GM12878 (cell line): ENCODE data around the gene KRT86. TPM values are rescaled to one million over a fixed set of nuclear protein-coding genes. Genes with fewer than 3 reads are reported as not detected.

ENCODE experiments used
- ATAC-seq: fragments of 200-7000 bp; cut with Tn5 transposase; 3 replicates; pipeline ENCODE4 v1.9.1; 2020; ENCODE audit warnings: mild to moderate bottlenecking, moderate library complexity
- BruUV-seq: library from RNA; stranded (reverse); fragments of 400-500 nt; replicated peaks from 2 replicates; lab custom pipeline; 2021; lab: Mats Ljungman, UMichigan
- CTCF ChIA-PET: fragments of 300-600 bp; sonication (Branson Sonifier 250); formaldehyde crosslinking; extraction: SDS; loops from one replicate; lab custom pipeline; 2021; ENCODE audit warnings: inconsistent platforms; lab: Yijun Ruan, JAX
- POLR2A ChIA-PET: fragments of 350-600 bp; formaldehyde crosslinking; extraction: SDS; loops from one replicate; lab custom pipeline; 2021; ENCODE audit warnings: inconsistent platforms; lab: Charles Lee
- RAD21 ChIA-PET: fragments of 300-600 bp; sonication (Branson Sonifier 250); formaldehyde crosslinking; loops from one replicate; lab custom pipeline; 2023; ENCODE audit warnings: antibody characterized with exemption; ENCODE audit not compliant: unreplicated experiment; lab: Charles Lee
- SMC1A ChIA-PET: fragments of 300-600 bp; sonication (Branson Sonifier 250); formaldehyde crosslinking; loops from one replicate; lab custom pipeline; 2023; ENCODE audit not compliant: unreplicated experiment, uncharacterized antibody; lab: Charles Lee
- DNase-seq: peaks from one replicate; pipeline ENCODE4 v3.0.0-alpha.2; 2011; ENCODE audit warnings: low read depth, low spot score
- FAIRE-seq: peaks from 3 replicates; lab custom pipeline; 2011; peaks lifted over from hg19 to GRCh38; lab: Jason Lieb, UNC
- H2AFZ ChIP-seq: 2 replicates; pipeline ENCODE4 v1.6.0; 2011; ENCODE audit warnings: low read depth, low read length, control low read depth; ENCODE audit not compliant: control insufficient read depth
- H3K27ac ChIP-seq: 2 replicates; pipeline ENCODE4 v1.5.1; 2011; ENCODE audit warnings: control low read depth; ENCODE audit not compliant: control insufficient read depth, insufficient read depth
- H3K27me3 ChIP-seq, 2 experiments: replicated peaks in 1 of 2; 2 replicates each; pipeline versions ENCODE4 v1.6.0 to v1.6.1; 2011; ENCODE audit warnings: low read length in 1 of 2; ENCODE audit not compliant: control insufficient read depth in 2 of 2, insufficient read depth in 2 of 2
- H3K36me3 ChIP-seq, 2 experiments: 2 replicates each; pipeline ENCODE4 v1.5.1; 2011; ENCODE audit warnings: low read length in 1 of 2; ENCODE audit not compliant: control insufficient read depth in 2 of 2, insufficient read depth in 2 of 2
- H3K4me1 ChIP-seq: 2 replicates; pipeline ENCODE4 v1.6.1; 2011; ENCODE audit warnings: mild to moderate bottlenecking, low read length, moderate library complexity, mixed read lengths; ENCODE audit not compliant: control insufficient read depth, insufficient read depth
- H3K4me2 ChIP-seq: 2 replicates; pipeline ENCODE4 v1.6.0; 2011; ENCODE audit warnings: control low read depth; ENCODE audit not compliant: control insufficient read depth, insufficient read depth
- H3K4me3 ChIP-seq: fragments of 200-600 bp; sonication (generic); 2 replicates; pipeline ENCODE4 v1.5.1; 2016
- H3K79me2 ChIP-seq: 2 replicates; pipeline ENCODE4 v1.6.0; 2011; ENCODE audit warnings: low read length; ENCODE audit not compliant: control insufficient read depth, insufficient read depth
- H3K9ac ChIP-seq: 2 replicates; pipeline ENCODE4 v1.8.0; 2011; ENCODE audit warnings: low read length, control low read depth, mixed read lengths; ENCODE audit not compliant: control insufficient read depth, insufficient read depth
- H3K9me3 ChIP-seq: replicated peaks from 3 replicates; pipeline ENCODE4 v1.5.1; 2011; ENCODE audit warnings: mild to moderate bottlenecking, low read length; ENCODE audit not compliant: control insufficient read depth, insufficient read depth
- H4K20me1 ChIP-seq: 2 replicates; pipeline ENCODE4 v1.6.0; 2011; ENCODE audit not compliant: control insufficient read depth, insufficient read depth
- CBFB ChIP-seq: IDR thresholded peaks from 2 replicates; pipeline ENCODE4 v1.6.1; 2016; ENCODE audit warnings: antibody characterized with exemption, low read depth
- HDAC2 ChIP-seq: fragments of 200-600 bp; sonication (generic); IDR thresholded peaks from 2 replicates; pipeline ENCODE4 v1.6.1; 2017
- HDAC6 ChIP-seq: fragments of 200-600 bp; sonication (generic); IDR thresholded peaks from one replicate; pipeline ENCODE4 v1.8.0; 2017; ENCODE audit warnings: antibody characterized with exemption; ENCODE audit not compliant: unreplicated experiment
- JUNB ChIP-seq: IDR thresholded peaks from 2 replicates; pipeline ENCODE4 v1.6.1; 2016; ENCODE audit warnings: antibody characterized with exemption, mild to moderate bottlenecking
- POLR2AphosphoS2 ChIP-seq: IDR thresholded peaks from 2 replicates; pipeline ENCODE4 v1.6.1; 2011; ENCODE audit warnings: low read depth, mild to moderate bottlenecking, low read length, improper control_type of control experiment, moderate library complexity
- RUNX3 ChIP-seq: IDR thresholded peaks from 2 replicates; pipeline ENCODE4 v1.6.1; 2012; ENCODE audit warnings: low read length, inconsistent platforms
- SUPT20H ChIP-seq: IDR thresholded peaks from 2 replicates; pipeline ENCODE4 v1.6.1; 2011; ENCODE audit warnings: low read depth, mild to moderate bottlenecking, low read length, moderate library complexity, borderline replicate concordance; ENCODE audit not compliant: control insufficient read depth
- SUZ12 ChIP-seq: fragments of 200-600 bp; sonication (generic); IDR thresholded peaks from one replicate; pipeline ENCODE4 v1.6.1; 2018; ENCODE audit warnings: antibody characterized with exemption, mild to moderate bottlenecking; ENCODE audit not compliant: unreplicated experiment
- TARDBP ChIP-seq: IDR thresholded peaks from 2 replicates; pipeline ENCODE4 v1.6.1; 2016; ENCODE audit warnings: borderline replicate concordance
- WGBS: methylation state at CpG from one replicate; pipeline ENCODE4 v1.1.6; 2016; ENCODE audit warnings: low lambda C conversion rate; ENCODE audit not compliant: insufficient replicate concordance, insufficient coverage; ENCODE audit errors: missing lambda C conversion rate; 5-methylcytosine and 5-hydroxymethylcytosine counted together
- in situ Hi-C: fragments of 300-500 bp; cut with MboI; formaldehyde crosslinking; loops from 9 replicates; pipeline ENCODE4 v1.14.3; 2018; ENCODE audit warnings: mixed read lengths
- intact Hi-C: fragments of 100-400 bp; cut with micrococcal nuclease; formaldehyde crosslinking; loops from one replicate; pipeline ENCODE4 v1.14.2; 2022; ENCODE audit not compliant: unreplicated experiment
- polyA plus RNA-seq, 11 experiments: library from polyadenylated mRNA; depleted of rRNA in 4 of 11; unstranded in 6 of 11; stranded (reverse) in 5 of 11; fragments of >200 nt; fragmentation: Nextera tagmentation in 4 of 11; fragmentation: Illumina TruSeq in 1 of 11; extraction: Ambion mirVana in 4 of 11; extraction: Trizol in 1 of 11; gene quantifications; 1 replicate in 1 of 11; 2 replicates in 10 of 11; pipeline versions ENCODE4 v1.2.1 to v1.2.3, GENCODE V29; 2011 to 2016; ENCODE audit warnings: inconsistent platforms in 2 of 11, missing spikeins in 2 of 11, low read depth in 1 of 11
- total RNA-seq, 4 experiments: library from RNA; depleted of rRNA in 3 of 4; stranded (reverse); fragments of >200 nt in 3 of 4; fragmentation: Illumina TruSeq in 1 of 4; extraction: Trizol in 1 of 4; gene quantifications; 2 replicates each; pipeline versions ENCODE4 v1.2.1 to v1.2.3, GENCODE V29; 2013 to 2021
- TF ChIP-seq, protein P1 (sequence below): fragments of 450-650 bp; formaldehyde crosslinking; IDR thresholded peaks from 2 replicates; pipeline ENCODE4 v1.4.0; 2022; ENCODE audit warnings: mild to moderate bottlenecking, moderate library complexity
- TF ChIP-seq, protein P2 (sequence below): fragments of 450-650 bp; IDR thresholded peaks from 2 replicates; pipeline ENCODE4 v1.6.1; 2016; ENCODE audit warnings: mild to moderate bottlenecking, moderate library complexity, borderline replicate concordance
- TF ChIP-seq, protein P3 (sequence below): IDR thresholded peaks from 2 replicates; pipeline ENCODE4 v1.6.1; 2011; ENCODE audit warnings: borderline replicate concordance, low read depth, mild to moderate bottlenecking, moderate library complexity, low read length; ENCODE audit not compliant: insufficient read depth, poor library complexity, severe bottlenecking
- TF ChIP-seq, protein P4 (sequence below): IDR thresholded peaks from 2 replicates; pipeline ENCODE4 v1.6.1; 2011; ENCODE audit warnings: low read depth, low read length, improper control_type of control experiment, borderline replicate concordance

The KRT86 gene
- total and polyA plus RNA-seq, 10 of the 15 experiments (the other 5 are each of a cell fraction or from before 2014, with no cell fraction given), result 0.11 to 0.54 (median 0.18) TPM; not detected in 4

DNA sequence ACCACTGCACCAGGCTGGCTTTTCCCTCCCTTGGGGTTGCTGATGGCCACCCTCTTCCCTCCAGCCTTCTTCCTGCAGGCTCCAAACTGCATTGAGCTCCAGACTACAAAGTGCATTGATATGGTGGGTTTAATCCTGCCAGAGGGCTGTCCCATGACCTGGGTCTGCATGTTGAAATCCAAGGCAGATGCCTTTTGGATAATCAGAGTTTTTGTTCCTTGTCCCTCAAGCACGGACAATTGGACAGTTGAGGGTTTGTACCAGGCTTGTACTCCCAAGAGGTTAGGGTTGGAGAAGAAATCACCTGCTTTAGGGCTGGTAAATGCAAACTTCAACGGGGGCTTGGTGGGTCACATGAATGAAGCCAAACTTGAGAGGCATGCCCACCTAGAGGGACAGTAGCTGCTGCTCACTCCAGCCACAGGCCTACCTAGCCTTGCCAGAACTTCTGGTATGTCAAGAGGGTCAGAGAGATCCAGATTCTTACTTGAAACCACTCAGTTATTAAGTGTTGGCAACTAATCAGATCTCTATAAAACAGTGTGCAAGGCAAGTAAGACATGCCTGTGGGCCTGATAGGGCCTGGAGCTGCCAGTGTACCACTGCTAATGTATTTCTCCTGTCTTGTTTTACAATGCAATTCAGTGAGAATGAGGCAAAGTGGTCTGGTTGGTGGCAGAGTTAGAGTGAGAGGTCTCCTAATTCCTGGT lies 68.5 kb downstream of the KRT86 start:
- intact Hi-C loops (no loop called here), in situ Hi-C loops (no loop called here)
- H3K9ac ChIP-seq, result no peak overlapping the region
- H3K4me3 ChIP-seq, result no peak overlapping the region
- no peaks in the 10 kb centered on the region for H3K79me2 ChIP-seq
- H2AFZ ChIP-seq, result no peak overlapping the region
- H3K9me3 ChIP-seq, result no peaks in the 10 kb centered on the region; the same call in 2 of the 3 replicates
- H3K36me3 ChIP-seq, result no peaks in the 10 kb centered on the region
- ChIA-PET CTCF (no interaction called here), SMC1A (no interaction called here), RAD21 (no interaction called here), POLR2A (no interaction called here)
- ATAC-seq (no peak), DNase-seq (no peak), FAIRE-seq (no peak)
- no peaks in the 10 kb centered on the region; a peak in 1 of 4 replicates for H3K27me3 ChIP-seq
- H3K4me2 ChIP-seq, result no peak overlapping the region
- WGBS, result 18% methylated on average over 2 of the region's 2 CpGs
- BruUV-seq, result no TSS peak
- no peaks in the 10 kb centered on the region for H4K20me1 ChIP-seq
- no peak overlapping the region for H3K27ac ChIP-seq
- no peaks in the 10 kb centered on the region for H3K4me1 ChIP-seq
- TF ChIP-seq, protein P1, sequence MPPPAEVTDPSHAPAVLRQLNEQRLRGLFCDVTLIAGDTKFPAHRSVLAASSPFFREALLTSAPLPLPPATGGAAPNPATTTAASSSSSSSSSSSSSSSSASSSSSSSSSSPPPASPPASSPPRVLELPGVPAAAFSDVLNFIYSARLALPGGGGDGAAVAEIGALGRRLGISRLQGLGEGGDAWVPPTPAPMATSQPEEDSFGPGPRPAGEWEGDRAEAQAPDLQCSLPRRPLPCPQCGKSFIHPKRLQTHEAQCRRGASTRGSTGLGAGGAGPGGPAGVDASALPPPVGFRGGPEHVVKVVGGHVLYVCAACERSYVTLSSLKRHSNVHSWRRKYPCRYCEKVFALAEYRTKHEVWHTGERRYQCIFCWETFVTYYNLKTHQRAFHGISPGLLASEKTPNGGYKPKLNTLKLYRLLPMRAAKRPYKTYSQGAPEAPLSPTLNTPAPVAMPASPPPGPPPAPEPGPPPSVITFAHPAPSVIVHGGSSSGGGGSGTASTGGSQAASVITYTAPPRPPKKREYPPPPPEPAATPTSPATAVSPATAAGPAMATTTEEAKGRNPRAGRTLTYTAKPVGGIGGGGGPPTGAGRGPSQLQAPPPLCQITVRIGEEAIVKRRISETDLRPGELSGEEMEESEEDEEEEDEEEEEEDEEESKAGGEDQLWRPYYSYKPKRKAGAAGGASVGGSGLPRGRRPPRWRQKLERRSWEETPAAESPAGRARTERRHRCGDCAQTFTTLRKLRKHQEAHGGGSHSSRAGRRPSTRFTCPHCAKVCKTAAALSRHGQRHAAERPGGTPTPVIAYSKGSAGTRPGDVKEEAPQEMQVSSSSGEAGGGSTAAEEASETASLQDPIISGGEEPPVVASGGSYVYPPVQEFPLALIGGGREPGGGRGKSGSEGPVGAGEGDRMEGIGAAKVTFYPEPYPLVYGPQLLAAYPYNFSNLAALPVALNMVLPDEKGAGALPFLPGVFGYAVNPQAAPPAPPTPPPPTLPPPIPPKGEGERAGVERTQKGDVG, result no peak
- TF ChIP-seq, protein P2, sequence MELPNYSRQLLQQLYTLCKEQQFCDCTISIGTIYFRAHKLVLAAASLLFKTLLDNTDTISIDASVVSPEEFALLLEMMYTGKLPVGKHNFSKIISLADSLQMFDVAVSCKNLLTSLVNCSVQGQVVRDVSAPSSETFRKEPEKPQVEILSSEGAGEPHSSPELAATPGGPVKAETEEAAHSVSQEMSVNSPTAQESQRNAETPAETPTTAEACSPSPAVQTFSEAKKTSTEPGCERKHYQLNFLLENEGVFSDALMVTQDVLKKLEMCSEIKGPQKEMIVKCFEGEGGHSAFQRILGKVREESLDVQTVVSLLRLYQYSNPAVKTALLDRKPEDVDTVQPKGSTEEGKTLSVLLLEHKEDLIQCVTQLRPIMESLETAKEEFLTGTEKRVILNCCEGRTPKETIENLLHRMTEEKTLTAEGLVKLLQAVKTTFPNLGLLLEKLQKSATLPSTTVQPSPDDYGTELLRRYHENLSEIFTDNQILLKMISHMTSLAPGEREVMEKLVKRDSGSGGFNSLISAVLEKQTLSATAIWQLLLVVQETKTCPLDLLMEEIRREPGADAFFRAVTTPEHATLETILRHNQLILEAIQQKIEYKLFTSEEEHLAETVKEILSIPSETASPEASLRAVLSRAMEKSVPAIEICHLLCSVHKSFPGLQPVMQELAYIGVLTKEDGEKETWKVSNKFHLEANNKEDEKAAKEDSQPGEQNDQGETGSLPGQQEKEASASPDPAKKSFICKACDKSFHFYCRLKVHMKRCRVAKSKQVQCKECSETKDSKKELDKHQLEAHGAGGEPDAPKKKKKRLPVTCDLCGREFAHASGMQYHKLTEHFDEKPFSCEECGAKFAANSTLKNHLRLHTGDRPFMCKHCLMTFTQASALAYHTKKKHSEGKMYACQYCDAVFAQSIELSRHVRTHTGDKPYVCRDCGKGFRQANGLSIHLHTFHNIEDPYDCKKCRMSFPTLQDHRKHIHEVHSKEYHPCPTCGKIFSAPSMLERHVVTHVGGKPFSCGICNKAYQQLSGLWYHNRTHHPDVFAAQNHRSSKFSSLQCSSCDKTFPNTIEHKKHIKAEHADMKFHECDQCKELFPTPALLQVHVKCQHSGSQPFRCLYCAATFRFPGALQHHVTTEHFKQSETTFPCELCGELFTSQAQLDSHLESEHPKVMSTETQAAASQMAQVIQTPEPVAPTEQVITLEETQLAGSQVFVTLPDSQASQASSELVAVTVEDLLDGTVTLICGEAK, result no peak
- TF ChIP-seq POLR2AphosphoS2 (no peak), SUZ12 (no peak), RUNX3 (no peak), HDAC6 (no peak), SUPT20H (no peak), CBFB (no peak), TARDBP (no peak), JUNB (no peak), HDAC2 (no peak)
- TF ChIP-seq, protein P3, sequence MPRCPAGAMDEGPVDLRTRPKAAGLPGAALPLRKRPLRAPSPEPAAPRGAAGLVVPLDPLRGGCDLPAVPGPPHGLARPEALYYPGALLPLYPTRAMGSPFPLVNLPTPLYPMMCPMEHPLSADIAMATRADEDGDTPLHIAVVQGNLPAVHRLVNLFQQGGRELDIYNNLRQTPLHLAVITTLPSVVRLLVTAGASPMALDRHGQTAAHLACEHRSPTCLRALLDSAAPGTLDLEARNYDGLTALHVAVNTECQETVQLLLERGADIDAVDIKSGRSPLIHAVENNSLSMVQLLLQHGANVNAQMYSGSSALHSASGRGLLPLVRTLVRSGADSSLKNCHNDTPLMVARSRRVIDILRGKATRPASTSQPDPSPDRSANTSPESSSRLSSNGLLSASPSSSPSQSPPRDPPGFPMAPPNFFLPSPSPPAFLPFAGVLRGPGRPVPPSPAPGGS, result no peak
- TF ChIP-seq, protein P4, sequence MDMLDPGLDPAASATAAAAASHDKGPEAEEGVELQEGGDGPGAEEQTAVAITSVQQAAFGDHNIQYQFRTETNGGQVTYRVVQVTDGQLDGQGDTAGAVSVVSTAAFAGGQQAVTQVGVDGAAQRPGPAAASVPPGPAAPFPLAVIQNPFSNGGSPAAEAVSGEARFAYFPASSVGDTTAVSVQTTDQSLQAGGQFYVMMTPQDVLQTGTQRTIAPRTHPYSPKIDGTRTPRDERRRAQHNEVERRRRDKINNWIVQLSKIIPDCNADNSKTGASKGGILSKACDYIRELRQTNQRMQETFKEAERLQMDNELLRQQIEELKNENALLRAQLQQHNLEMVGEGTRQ, result no peak
